ENCODE results near the gene ERICH2.

GRCh38 chr2:170742896-170743529 is 27.2 kb upstream of the ERICH2 start:
- no peak for TF ChIP-seq CTCF (IDR thresholded peaks at IDR 0.05)
- TF ChIP-seq POLR2A (IDR thresholded peaks at IDR 0.05) = no peak
